SK-N-DZ (cell line): Measurements from ENCODE around the gene CBS. TPM values are rescaled to one million over a fixed set of nuclear protein-coding genes. Genes with fewer than 3 reads are reported as not detected.
"Not testable (repeated sequence)": the region's sequence is repeated elsewhere in the genome, so short reads cannot be mapped to it uniquely, and the experiment has no call there.

ENCODE experiments used
- DNase-seq: peaks from one replicate; pipeline ENCODE4 v3.0.0-alpha.2; 2015; ENCODE audit warnings: low spot score
- polyA plus RNA-seq, 2 experiments: library from polyadenylated mRNA; depleted of rRNA; stranded (reverse); fragments of >200 nt; gene quantifications; 2 replicates each; pipeline ENCODE4 v1.2.3, GENCODE V29; 2014

CBS gene
- polyA plus RNA-seq (2014; cell fraction: cytosol; rRNA removed): 88.6 and 91.0 TPM in 2 replicates
- 744 and 947 TPM in 2 replicates for polyA plus RNA-seq (2014; cell fraction: nucleus; rRNA removed)

GRCh38 chr21:43075170-43076022, at the start of gene CBS:
CBS (minus strand) TSS chr21:43075835; CDS start chr21:43072193, 3,642 bp downstream.
- DNase-seq: not testable (repeated sequence)

GRCh38 chr21:43115956-43116355, 40.3 kb upstream of the CBS start:
- DNase-seq: not testable (repeated sequence)

GRCh38 chr21:43114483-43114882, 38.8 kb upstream of the CBS start:
- DNase-seq: not testable (repeated sequence)

GRCh38 chr21:43109006-43109405, 33.4 kb upstream of the CBS start:
- not testable (repeated sequence) for DNase-seq

GRCh38 chr21:43108177-43108576, 32.5 kb upstream of the CBS start:
- not testable (repeated sequence) for DNase-seq

- DNase-seq: not testable (repeated sequence)
Observed at GRCh38 chr21:43107794-43108137, 32.1 kb upstream of the CBS start.

GRCh38 chr21:43106965-43107793, 31.5 kb upstream of the CBS start, which contains the start of gene U2AF1:
U2AF1 (minus strand) TSS chr21:43107570; CDS start chr21:43107494, 76 bp downstream.
- DNase-seq: not testable (repeated sequence)

GRCh38 chr21:43104642-43105041, 29.0 kb upstream of the CBS start:
- not testable (repeated sequence) for DNase-seq

GRCh38 chr21:43102281-43102680, 26.6 kb upstream of the CBS start:
- not testable (repeated sequence) for DNase-seq

GRCh38 chr21:43101676-43102075, 26.0 kb upstream of the CBS start:
- not testable (repeated sequence) for DNase-seq

- DNase-seq: not testable (repeated sequence)
Observed at GRCh38 chr21:43101000-43101399, 25.4 kb upstream of the CBS start.

GRCh38 chr21:43091979-43092614, 16.5 kb upstream of the CBS start:
- DNase-seq: not testable (repeated sequence)

GRCh38 chr21:43090947-43091346, 15.3 kb upstream of the CBS start:
- DNase-seq: not testable (repeated sequence)

GRCh38 chr21:43089463-43089862, 13.8 kb upstream of the CBS start:
- not testable (repeated sequence) for DNase-seq

GRCh38 chr21:43082587-43083300, 7.1 kb upstream of the CBS start:
- not testable (repeated sequence) for DNase-seq

- DNase-seq: not testable (repeated sequence)
Observed at GRCh38 chr21:43076643-43077042, 1.0 kb upstream of the CBS start.

GRCh38 chr21:43076023-43076637, 495 bp upstream of the CBS start:
- DNase-seq: not testable (repeated sequence)

GRCh38 chr21:43074401-43075169, 1.1 kb downstream of the CBS start:
- not testable (repeated sequence) for DNase-seq

GRCh38 chr21:43072742-43073141, 2.9 kb downstream of the CBS start:
- DNase-seq: not testable (repeated sequence)

GRCh38 chr21:43069682-43070081, 6.0 kb downstream of the CBS start:
- not testable (repeated sequence) for DNase-seq
